ELR (cell line): ENCODE results near the gene SRGAP3.

Experiments
- DNase-seq: peaks from one replicate; pipeline ENCODE4 v3.0.0-alpha.2; 2015; ENCODE audit warnings: low read depth

Gene SRGAP3

DNA sequence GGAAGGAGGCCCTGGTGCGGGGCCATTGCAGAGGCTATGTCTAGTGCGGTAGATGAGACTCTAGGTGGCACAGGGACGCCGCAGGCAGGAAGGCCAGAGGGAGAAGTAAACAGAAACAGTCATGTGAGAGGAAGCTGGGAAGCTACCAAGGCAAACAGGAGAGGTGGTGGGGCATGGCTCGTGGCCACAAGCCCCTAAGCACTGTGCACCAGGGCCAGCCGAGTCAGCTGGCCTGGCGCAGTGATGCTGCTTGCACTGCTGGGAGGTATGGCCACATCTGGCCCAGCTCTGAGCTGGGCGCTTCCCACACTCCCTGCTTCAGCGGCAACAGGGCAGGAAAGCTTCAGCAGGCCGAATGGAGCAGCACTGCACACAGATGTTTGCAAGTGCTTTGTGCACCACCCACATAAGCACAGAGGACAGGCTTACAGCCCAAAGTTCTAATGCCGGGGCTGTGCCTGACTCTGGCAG, 76.6 kb downstream of the SRGAP3 start:
- DNase-seq, result peak; percentile 9

GRCh38 chr3:9170851-9171160, 78.6 kb downstream of the SRGAP3 start:
- no peak for DNase-seq

GRCh38 chr3:9169956-9170850, 79.2 kb downstream of the SRGAP3 start:
- no peak for DNase-seq

- DNase-seq, result no peak
These were observed 80.1 kb downstream of the SRGAP3 start for GRCh38 chr3:9169326-9169725.

GRCh38 chr3:9168241-9168741, 81.2 kb downstream of the SRGAP3 start:
- no peak for DNase-seq

GRCh38 chr3:9167222-9167621, 82.2 kb downstream of the SRGAP3 start:
- DNase-seq, result no peak

DNA sequence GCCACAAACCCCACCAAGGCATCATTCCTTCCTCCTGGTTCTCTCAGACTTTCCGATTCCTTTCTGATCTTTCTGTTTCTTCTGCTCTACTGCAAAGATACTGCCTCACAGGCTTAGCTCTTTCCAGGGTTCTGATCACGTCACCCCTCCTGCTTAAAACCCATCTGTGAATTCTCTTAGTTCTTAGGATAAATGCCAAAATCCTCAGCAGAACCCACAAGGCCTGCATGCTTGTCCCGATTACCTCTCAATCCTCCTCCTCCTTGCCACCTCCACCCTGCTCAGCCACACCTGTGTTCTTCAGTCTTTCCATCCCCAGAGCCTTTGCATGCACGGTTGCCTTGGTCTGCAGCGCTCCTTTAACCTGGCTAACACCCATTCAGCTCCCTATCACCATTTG, 84.0 kb downstream of the SRGAP3 start:
- no peak for DNase-seq

- no peak for DNase-seq
These were observed 86.2 kb downstream of the SRGAP3 start for GRCh38 chr3:9163289-9163688.

- no peak for DNase-seq
These were observed 87.6 kb downstream of the SRGAP3 start for GRCh38 chr3:9161811-9162210.

GRCh38 chr3:9161298-9161697, 88.1 kb downstream of the SRGAP3 start:
- no peak for DNase-seq

DNA sequence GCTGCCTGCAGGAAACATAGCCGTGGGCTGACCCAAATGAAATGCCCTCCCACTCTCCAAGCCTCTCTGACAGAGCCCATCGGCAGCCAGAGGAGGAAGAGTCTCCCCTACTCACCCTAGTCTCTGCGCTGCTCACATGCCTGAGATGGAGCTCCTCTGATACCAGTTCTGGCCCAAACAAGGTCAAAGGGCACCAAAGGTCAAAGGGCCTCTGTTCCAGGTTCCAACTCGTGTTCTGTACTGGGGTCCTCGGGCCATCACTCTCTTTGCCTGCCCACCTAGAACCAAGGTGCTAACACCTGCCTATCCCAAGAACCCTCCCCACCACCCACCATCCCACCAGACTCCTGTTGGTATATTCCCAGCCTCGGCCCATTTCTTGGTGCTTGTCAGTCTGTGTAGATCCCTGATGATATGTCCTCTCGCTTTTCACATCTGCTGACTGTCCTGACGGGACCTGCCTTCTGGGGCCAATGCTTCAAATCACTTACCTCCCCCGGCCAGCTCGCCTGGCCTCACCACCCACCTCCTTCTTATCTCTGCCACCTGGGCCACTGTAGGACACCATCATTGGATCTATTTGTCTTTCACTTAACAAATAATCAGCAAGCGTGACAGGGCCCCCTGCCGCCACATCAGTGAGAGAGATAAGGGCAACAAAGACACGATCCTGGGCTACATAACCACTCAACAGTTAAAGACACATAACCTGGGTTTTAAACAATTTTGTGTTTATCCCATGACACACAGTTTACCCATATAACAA, 90.4 kb downstream of the SRGAP3 start:
- DNase-seq, result no peak

- DNase-seq, result no peak
These were observed 91.6 kb downstream of the SRGAP3 start for GRCh38 chr3:9157651-9158362.

GRCh38 chr3:9156604-9157003, 92.8 kb downstream of the SRGAP3 start:
- DNase-seq, result no peak

DNA sequence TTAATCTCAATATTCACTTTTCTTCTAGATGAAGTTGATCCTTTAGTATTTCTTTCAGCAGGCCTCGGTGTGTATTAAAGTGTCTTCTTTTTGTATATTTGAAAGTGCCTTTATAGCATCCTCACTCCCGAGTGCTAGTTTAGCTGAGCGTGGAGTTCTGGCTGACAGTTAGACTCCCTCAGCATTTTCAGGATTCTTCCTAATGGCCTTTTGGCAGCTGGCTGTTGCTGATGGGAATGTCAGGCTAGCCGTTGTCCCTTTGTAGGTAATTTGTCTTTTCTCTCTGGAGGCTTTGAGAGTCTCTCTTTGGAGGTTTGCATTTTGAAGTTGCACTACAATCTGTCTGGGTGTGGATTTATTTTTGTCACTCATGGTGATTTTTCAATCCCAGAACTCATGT, 94.4 kb downstream of the SRGAP3 start:
- no peak for DNase-seq

DNA sequence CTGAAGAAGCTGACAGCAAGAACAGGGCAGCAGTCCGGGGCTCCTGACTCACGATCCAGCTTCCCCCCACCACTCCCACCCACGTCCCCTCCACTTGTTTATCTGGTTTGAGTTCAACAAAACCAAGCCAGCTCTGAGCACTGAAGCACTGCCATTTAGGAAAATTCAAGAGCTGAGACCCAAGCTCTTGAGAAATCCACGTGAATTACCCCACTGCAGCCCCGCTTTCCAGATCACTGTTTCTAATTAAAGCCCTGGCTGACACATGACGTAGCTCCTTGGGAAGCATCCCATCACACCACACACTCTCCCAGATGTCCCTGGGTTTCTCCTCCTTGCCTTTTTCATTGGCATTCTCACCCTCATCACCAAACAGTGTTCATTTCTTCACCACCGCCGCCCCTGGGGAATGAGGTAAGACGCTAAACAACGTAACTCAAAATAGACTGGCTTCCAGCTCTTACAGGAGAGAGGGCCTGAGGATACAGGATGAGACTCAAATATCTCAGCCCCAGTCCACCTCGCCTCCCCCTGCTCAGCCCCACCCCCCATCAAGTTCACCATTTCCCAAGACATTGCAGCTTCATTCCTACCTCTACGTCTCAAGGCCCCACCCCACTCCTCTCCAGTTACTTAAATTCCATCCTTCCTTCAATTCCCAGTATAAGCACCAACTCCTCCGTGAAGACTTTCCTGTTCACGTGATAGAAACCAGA, 95.4 kb downstream of the SRGAP3 start:
- DNase-seq, result no peak

DNA sequence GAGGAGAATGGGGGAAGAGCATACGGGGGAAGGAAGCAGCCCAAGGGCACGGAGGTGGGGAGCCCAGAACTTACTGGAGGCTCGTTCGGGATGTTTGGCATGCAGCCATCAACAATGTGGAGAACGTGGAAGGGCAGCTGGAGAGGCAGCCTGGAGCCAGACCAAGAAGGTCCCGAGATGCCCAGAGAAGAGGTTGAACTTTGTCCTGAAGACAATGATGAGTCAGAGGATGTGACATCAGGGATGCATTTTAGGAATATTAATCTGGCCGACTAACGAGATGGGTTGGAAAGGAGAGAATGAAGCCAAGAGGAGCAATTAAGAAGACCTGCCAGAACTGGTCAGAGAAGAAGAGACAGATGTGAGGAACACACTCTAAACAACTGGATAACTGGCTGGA, 98.2 kb downstream of the SRGAP3 start:
- DNase-seq, result no peak

DNA sequence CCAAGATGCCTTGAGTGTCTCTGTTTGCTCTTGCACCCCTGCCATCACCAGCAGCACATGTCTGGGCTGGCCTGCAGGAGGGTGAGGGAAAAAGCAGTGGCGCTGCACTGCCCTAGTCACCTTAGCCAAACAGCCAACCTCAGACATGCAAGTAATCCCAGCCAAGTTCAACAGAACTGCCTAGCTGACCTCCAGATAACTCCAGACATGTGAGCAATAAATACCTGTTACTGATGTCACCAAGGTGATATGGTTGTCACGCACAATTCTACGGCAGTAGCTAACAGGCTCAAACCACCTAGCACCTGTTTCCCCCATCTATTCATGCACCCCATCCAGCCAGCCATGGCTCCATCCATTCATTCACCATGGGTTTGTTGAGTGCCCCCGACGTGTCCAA, 99.9 kb downstream of the SRGAP3 start:
- no peak for DNase-seq

- DNase-seq, result no peak
These were observed 101.6 kb downstream of the SRGAP3 start for GRCh38 chr3:9147896-9148266.

DNA sequence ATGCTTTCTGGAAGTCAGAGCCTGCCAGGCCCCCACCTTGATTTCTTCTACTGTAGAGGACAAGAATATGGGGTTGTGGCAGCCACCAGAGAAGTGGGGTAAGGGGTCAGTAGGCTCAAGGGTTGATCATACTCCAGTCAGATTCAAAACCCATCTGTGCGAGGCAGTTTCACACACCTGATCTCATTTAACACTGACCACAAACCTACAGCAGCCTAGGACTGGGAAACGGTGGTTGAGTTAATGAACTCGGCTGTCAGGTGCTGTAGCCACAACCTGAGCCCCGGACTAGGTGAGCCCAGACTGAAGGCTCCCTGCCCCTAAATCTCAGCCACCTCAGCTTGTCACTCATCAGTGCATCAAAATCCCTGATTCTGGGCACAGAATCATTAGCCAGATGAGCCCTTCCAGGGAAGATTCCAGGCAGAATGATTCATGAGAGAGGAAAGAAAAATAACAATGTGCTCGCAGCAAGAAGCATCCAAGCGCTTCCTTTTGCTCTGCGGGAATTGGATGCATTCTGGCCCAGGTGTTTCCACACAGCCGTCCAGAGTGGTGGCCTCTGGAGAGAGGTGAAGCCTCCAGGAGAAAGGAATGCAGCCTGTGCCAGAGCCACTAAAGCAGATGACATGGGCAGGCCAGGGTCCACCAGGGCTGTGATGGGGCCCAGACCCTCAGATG, 102.1 kb downstream of the SRGAP3 start:
- DNase-seq, result no peak

GRCh38 chr3:9146367-9147071, 102.9 kb downstream of the SRGAP3 start:
- no peak for DNase-seq

DNA sequence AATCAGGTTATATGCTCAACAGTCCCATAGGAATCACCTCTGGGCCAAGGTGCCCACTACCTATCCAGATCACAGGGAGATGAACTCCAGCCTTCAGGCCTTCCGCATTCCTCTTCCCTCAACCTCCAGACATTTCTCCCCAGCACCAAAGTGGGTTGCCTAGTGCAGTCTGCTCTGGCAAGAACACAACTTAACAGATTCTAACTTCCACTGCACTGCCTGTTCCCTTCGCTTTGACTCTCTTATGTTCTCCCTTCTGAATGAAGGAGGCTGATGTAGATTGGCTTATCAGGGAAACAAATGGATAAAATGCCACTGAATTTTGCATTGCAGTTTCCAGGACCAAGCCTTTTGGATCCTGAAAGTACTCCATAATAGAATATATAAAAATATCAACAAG, 106.3 kb downstream of the SRGAP3 start:
- no peak for DNase-seq
